H9 (cell line): Measurements from ENCODE around the gene GPR12. TPM values are rescaled to one million over a fixed set of nuclear protein-coding genes. Genes with fewer than 3 reads are reported as not detected.
A peak's percentile ranks its signal among the peaks of the same experiment; 100 is the strongest.

Experiments used
- DNase-seq: peaks from one replicate; pipeline ENCODE4 v3.0.0-alpha.2; 2017
- H2AFZ ChIP-seq: one replicate; pipeline ENCODE4 v1.6.1; 2013; ENCODE audit warnings: mild to moderate bottlenecking, low read length, control low read depth, moderate library complexity
- H2AK5ac ChIP-seq: 2 replicates; pipeline ENCODE4 v1.6.1; 2013; ENCODE audit warnings: low read length, control low read depth, mixed read lengths; ENCODE audit not compliant: insufficient read length
- H2BK120ac ChIP-seq: one replicate; pipeline ENCODE4 v1.6.1; 2013; ENCODE audit warnings: low read depth, mild to moderate bottlenecking, low read length, control low read depth, inconsistent platforms; ENCODE audit not compliant: poor library complexity, severe bottlenecking
- H2BK12ac ChIP-seq: 2 replicates; pipeline ENCODE4 v1.6.1; 2013; ENCODE audit warnings: low read length, control low read depth, mixed read lengths, low read depth; ENCODE audit not compliant: insufficient read length
- H2BK15ac ChIP-seq: 2 replicates; pipeline ENCODE4 v1.6.1; 2013; ENCODE audit warnings: low read depth, low read length, control low read depth
- H2BK20ac ChIP-seq: one replicate; pipeline ENCODE4 v1.6.1; 2013; ENCODE audit warnings: low read depth, mild to moderate bottlenecking, low read length, control low read depth, inconsistent platforms; ENCODE audit not compliant: poor library complexity, severe bottlenecking
- H2BK5ac ChIP-seq: 2 replicates; pipeline ENCODE4 v1.6.1; 2013; ENCODE audit warnings: low read length, control low read depth, mixed read lengths; ENCODE audit not compliant: insufficient read length
- H3K14ac ChIP-seq: 2 replicates; pipeline ENCODE4 v1.6.1; 2013; ENCODE audit warnings: low read length, control low read depth; ENCODE audit not compliant: insufficient read depth
- H3K18ac ChIP-seq: 2 replicates; pipeline ENCODE4 v1.6.1; 2013; ENCODE audit warnings: low read depth, mild to moderate bottlenecking, mixed read lengths, low read length, control low read depth; ENCODE audit not compliant: insufficient read length
- H3K23ac ChIP-seq: 2 replicates; pipeline ENCODE4 v1.6.1; 2013; ENCODE audit warnings: low read length, control low read depth, mixed read lengths, low read depth; ENCODE audit not compliant: insufficient read length
- H3K23me2 ChIP-seq: 2 replicates; pipeline ENCODE4 v1.6.1; 2013; ENCODE audit warnings: low read depth, mild to moderate bottlenecking, mixed read lengths, low read length, control low read depth; ENCODE audit not compliant: insufficient read length, poor library complexity, severe bottlenecking
- H3K27ac ChIP-seq: 2 replicates; pipeline ENCODE4 v1.5.1; 2013; ENCODE audit warnings: low read length, control low read depth, mixed read lengths, low read depth; ENCODE audit not compliant: insufficient read length
- H3K27me3 ChIP-seq: 2 replicates; pipeline ENCODE4 v1.6.1; 2013; ENCODE audit warnings: low read length, control low read depth, inconsistent platforms; ENCODE audit not compliant: insufficient read depth
- H3K4ac ChIP-seq: 2 replicates; pipeline ENCODE4 v1.6.1; 2013; ENCODE audit warnings: low read depth, mild to moderate bottlenecking, control low read depth, inconsistent platforms, low read length, moderate library complexity
- H3K4me1 ChIP-seq: 2 replicates; pipeline ENCODE4 v1.6.1; 2013; ENCODE audit warnings: low read length, control low read depth, inconsistent platforms; ENCODE audit not compliant: insufficient read depth
- H3K4me2 ChIP-seq: 2 replicates; pipeline ENCODE4 v1.6.1; 2013; ENCODE audit warnings: low read length, control low read depth, mixed read lengths; ENCODE audit not compliant: insufficient read length, insufficient read depth
- H3K56ac ChIP-seq: 2 replicates; pipeline ENCODE4 v1.6.1; 2013; ENCODE audit warnings: low read depth, mild to moderate bottlenecking, mixed read lengths, low read length, control low read depth; ENCODE audit not compliant: insufficient read length
- H3K79me1 ChIP-seq: 2 replicates; pipeline ENCODE4 v1.6.1; 2013; ENCODE audit warnings: low read depth, mild to moderate bottlenecking, moderate library complexity, low read length, control low read depth, inconsistent platforms; ENCODE audit not compliant: insufficient read depth, poor library complexity, severe bottlenecking
- H3K79me2 ChIP-seq: 2 replicates; pipeline ENCODE4 v1.6.1; 2013; ENCODE audit warnings: low read length, control low read depth, inconsistent platforms; ENCODE audit not compliant: insufficient read depth
- H3K9ac ChIP-seq: 2 replicates; pipeline ENCODE4 v1.6.1; 2013; ENCODE audit warnings: low read length, control low read depth, mixed read lengths; ENCODE audit not compliant: insufficient read length; ENCODE audit errors: extremely low read depth
- H3K9me3 ChIP-seq: one replicate; pipeline ENCODE4 v1.6.1; 2013; ENCODE audit warnings: low read depth, low read length, inconsistent platforms; ENCODE audit not compliant: control insufficient read depth
- H3T11ph ChIP-seq: one replicate; pipeline ENCODE4 v1.6.1; 2013; ENCODE audit warnings: mild to moderate bottlenecking, low read length, control low read depth, inconsistent platforms
- H4K20me1 ChIP-seq: one replicate; pipeline ENCODE4 v1.6.1; 2013; ENCODE audit not compliant: control insufficient read depth, insufficient read length, insufficient read depth
- H4K5ac ChIP-seq: 2 replicates; pipeline ENCODE4 v1.6.1; 2013; ENCODE audit warnings: low read depth, mild to moderate bottlenecking, mixed read lengths, low read length, control low read depth; ENCODE audit not compliant: insufficient read length
- H4K8ac ChIP-seq: replicated peaks from 2 replicates; pipeline ENCODE4 v1.6.1; 2013; ENCODE audit warnings: low read length, control low read depth, mixed read lengths, low read depth; ENCODE audit not compliant: insufficient read length
- H4K91ac ChIP-seq: 2 replicates; pipeline ENCODE4 v1.6.1; 2013; ENCODE audit warnings: low read depth, mild to moderate bottlenecking, moderate library complexity, mixed read lengths, low read length, control low read depth; ENCODE audit not compliant: insufficient read length
- H3K27ac Mint-ChIP-seq, 3 experiments: 2 replicates in 2 of 3; 3 replicates in 1 of 3; pipeline ENCODE4 v1.8.0; 2020 to 2021; ENCODE audit warnings: mixed read lengths in 3 of 3, mild to moderate bottlenecking in 1 of 3, moderate library complexity in 1 of 3
- H3K27me3 Mint-ChIP-seq: 2 replicates; pipeline ENCODE4 v1.8.0; 2021; ENCODE audit warnings: low read depth, mild to moderate bottlenecking, moderate library complexity, mixed read lengths
- H3K36me3 Mint-ChIP-seq, 3 experiments: 2 replicates in 2 of 3; 3 replicates in 1 of 3; pipeline ENCODE4 v1.8.0; 2020 to 2021; ENCODE audit warnings: low read depth in 3 of 3, mixed read lengths in 3 of 3; ENCODE audit not compliant: insufficient read depth in 1 of 3
- H3K4me1 Mint-ChIP-seq, 2 experiments: 2 replicates each; pipeline ENCODE4 v1.8.0; 2020; ENCODE audit warnings: mixed read lengths in 2 of 2
- H3K4me3 Mint-ChIP-seq, 2 experiments: 2 replicates in 1 of 2; 3 replicates in 1 of 2; pipeline ENCODE4 v1.8.0; 2020 to 2021; ENCODE audit warnings: mild to moderate bottlenecking in 2 of 2, mixed read lengths in 2 of 2, moderate library complexity in 1 of 2
- H3K9me3 Mint-ChIP-seq, 2 experiments: 2 replicates in 1 of 2; 3 replicates in 1 of 2; pipeline ENCODE4 v1.8.0; 2020; ENCODE audit warnings: mild to moderate bottlenecking in 2 of 2, mixed read lengths in 2 of 2, moderate library complexity in 1 of 2
- WGBS: extraction: QIAGEN DNeasy Blood & Tissue Kit; methylation state at CpG from one replicate; pipeline ENCODE4 v1.1.7; 2013; ENCODE audit warnings: missing lambda C conversion rate, low lambda C conversion rate, mixed read lengths; ENCODE audit not compliant: insufficient read length; ENCODE audit errors: extremely low coverage; 5-methylcytosine and 5-hydroxymethylcytosine counted together
- total RNA-seq: library from RNA; stranded (reverse); gene quantifications from 2 replicates; pipeline ENCODE4 v1.2.1, GENCODE V29; 2021
- TF ChIP-seq, protein P1 (sequence below): fragments of 200-600 bp; sonication (generic); conservative IDR thresholded peaks from 3 replicates; pipeline ENCODE4 v1.8.0; 2021; ENCODE audit warnings: antibody characterized with exemption, mild to moderate bottlenecking

GPR12 gene
- total RNA-seq, 1 experiment from 2014 or later, result not detected

DNA sequence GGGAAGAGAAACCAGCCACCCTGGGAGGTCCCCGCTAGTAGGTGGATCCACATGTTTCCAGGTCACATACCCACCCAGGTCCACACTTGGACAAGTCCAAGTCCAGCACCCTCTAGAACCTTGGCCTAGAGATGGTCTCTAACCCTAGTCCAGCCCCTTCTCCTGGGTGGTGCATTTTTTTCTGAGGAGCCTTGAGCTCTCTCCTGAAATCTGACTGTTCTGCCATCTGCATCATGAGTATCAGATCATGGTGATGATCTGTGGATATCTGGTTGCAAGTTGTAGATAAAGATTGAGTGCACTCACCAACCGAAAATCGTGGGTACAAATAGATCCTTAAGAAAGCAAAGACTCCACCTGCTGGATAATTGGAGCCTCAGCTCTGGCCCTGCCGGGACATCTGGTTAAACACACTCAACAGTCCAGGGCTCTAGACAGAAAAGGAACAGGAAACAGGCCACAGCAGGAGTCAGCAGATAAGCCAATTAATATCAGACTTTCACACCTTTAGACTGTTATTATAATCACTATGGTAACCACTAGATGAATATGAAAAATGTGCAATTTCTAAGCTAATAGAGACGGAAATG, 41.1 kb downstream of the GPR12 start:
- Histone ChIP-seq H4K8ac (no peak overlapping the region), H2BK120ac (no peak overlapping the region), H3K27me3 (no peaks in the 10 kb centered on the region), H3K4me1 (no peaks in the 10 kb centered on the region), H2BK20ac (no peak overlapping the region), H2AK5ac (no peak overlapping the region), H4K20me1 (no peaks in the 10 kb centered on the region), H3K4me2 (no peak overlapping the region), H3K23me2 (no peaks in the 10 kb centered on the region), H3K9me3 (peaks cover 4% of the 10 kb centered on the region), H3K9ac (no peak overlapping the region), H3T11ph (no peak overlapping the region), H4K5ac (no peak overlapping the region), H2AFZ (no peak overlapping the region), H3K4ac (no peak overlapping the region), H3K79me1 (no peaks in the 10 kb centered on the region), H3K18ac (no peak overlapping the region), H3K14ac (no peak overlapping the region), H2BK5ac (no peak overlapping the region), H4K91ac (no peak overlapping the region), H3K23ac (no peak overlapping the region), H2BK15ac (no peak overlapping the region), H2BK12ac (no peak overlapping the region), H3K79me2 (no peaks in the 10 kb centered on the region), H3K27ac (no peak overlapping the region), H3K56ac (no peak overlapping the region)
- Mint-ChIP-seq H3K4me3 (no peak overlapping the region), H3K27ac (no peak overlapping the region; a peak in 1 of 7 replicates), H3K4me1 (peaks cover 3 to 6% of the 10 kb centered on the region in 2 experiments; a peak in 1 of 4 replicates), H3K36me3 (peaks cover 0 to 5% (median 0%) of the 10 kb centered on the region in 3 experiments; a peak in 1 of 7 replicates), H3K9me3 (peaks cover 7% of the 10 kb centered on the region in 2 experiments; a peak in 4 of 5 replicates), H3K27me3 (no peaks in the 10 kb centered on the region)
- TF ChIP-seq, protein P1, sequence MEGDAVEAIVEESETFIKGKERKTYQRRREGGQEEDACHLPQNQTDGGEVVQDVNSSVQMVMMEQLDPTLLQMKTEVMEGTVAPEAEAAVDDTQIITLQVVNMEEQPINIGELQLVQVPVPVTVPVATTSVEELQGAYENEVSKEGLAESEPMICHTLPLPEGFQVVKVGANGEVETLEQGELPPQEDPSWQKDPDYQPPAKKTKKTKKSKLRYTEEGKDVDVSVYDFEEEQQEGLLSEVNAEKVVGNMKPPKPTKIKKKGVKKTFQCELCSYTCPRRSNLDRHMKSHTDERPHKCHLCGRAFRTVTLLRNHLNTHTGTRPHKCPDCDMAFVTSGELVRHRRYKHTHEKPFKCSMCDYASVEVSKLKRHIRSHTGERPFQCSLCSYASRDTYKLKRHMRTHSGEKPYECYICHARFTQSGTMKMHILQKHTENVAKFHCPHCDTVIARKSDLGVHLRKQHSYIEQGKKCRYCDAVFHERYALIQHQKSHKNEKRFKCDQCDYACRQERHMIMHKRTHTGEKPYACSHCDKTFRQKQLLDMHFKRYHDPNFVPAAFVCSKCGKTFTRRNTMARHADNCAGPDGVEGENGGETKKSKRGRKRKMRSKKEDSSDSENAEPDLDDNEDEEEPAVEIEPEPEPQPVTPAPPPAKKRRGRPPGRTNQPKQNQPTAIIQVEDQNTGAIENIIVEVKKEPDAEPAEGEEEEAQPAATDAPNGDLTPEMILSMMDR, result peak; percentile 49; the same call in 2 of the 3 replicates
- DNase-seq, result no peak
- WGBS, result no CpG with 5 or more reads among the region's 5 CpGs
